Inflammatory macrophage (primary cell): ENCODE measurements around the gene SPRYD4.
A peak's percentile ranks its signal among the peaks of the same experiment; 100 is the strongest.

ENCODE experiments used
- DNase-seq, 2 donors: peaks; one replicate each; pipeline ENCODE4 v3.0.0-alpha.2; 2020 to 2022

SPRYD4 gene

DNA sequence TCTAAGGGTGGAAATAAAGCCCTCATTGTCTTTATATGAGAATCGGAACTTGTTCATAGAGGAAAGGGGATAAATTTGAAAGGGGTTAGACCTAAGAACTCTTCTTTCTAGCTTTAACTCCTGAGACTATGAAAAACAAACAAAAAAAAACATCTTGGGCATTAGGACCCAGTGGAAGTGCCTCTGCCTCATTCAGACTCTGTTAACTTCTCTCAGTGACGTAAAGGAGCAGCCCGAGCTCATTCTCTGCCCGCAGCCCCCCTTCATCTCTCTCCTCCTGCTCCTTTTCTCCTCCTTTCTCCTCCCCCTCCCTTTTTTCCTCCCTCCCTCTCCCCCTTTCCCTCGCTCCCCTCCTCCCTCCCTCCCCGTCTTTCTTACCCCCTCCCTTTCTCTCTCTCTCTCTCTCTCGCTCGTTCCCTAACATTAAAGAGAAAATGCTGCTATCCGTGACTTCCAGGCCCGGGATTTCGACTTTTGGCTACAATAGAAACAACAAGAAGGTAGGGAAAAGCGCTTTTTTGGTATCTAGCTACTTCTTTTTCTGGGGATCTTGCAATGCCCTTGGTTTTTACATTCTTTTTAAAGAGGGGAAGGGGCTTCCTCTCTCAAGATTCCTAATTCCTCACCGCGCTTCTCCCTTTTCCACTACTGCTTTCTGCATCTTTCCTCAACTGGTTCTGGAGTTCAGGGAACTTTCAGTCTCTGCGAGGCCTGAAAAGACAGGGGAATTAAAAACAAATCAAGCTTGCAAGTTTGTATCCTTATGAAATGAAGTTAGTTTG, 53.4 kb downstream of the SPRYD4 start, which contains the start of gene RBMS2:
TSS of gene RBMS2 (plus strand) at position 231 of the 782 bp plus-strand sequence. CDS start at position 435, 204 bp downstream.
- DNase-seq = peak; percentile 34 to 35

DNA sequence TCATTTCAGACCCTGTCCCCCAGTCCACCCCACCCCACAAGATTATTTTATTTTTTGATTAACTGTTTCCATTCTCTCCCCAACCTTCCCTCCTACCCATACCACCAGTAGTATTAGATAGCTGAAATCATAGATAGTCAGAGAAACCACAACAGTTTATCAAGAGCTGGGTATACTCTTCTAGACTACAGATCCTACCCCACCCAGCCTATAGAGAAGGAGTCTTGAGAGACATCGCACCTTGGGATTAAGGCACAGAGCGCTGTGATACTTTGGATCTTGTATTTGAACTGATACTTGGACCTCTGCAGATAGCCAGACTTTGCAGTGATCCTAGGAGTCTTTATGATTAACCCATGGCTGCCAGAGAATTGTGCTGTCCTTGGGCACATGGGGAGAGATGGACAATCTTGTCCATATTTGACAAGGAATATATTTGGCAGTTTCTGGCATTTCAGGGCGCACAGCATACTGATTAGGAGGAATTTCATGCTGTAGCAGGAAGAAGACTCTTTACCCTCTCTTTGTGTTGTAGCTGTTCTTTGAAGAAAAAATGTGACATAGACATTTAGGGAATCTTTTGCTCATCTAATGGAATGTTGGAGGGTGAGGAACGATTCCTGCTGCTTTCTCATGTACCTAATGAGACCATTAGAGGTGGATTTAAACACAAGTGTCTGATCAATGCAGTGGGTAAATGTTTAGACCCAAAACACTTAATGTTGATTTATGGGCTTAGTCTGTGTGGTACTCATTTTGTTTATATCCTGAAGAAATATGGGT, 54.2 kb downstream of the SPRYD4 start:
- DNase-seq = no peak

DNA sequence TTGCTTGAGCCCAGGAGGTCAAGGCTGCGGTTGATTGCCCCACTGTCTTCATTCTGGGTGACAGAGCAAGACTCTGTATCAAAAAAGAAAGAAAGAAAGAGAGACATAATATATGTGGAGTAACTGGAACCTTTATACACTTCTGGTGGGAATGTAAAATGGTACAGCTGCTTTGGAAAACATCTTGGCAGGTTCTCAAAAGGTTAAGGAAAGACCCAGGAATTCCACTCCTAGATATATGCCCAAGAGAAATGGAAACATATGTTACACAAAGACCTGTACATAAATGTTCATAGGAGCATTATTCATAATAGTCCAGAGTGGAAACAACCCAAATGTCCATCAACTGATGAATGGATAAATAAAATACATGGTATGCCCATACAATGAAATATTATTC, 60.5 kb downstream of the SPRYD4 start:
- DNase-seq = no peak
